Hepatocyte (in vitro differentiated cells): ENCODE data around the gene NKPD1. TPM values are rescaled to one million over a fixed set of nuclear protein-coding genes. Genes with fewer than 3 reads are reported as not detected.

Source experiments
- DNase-seq: peaks from one replicate; pipeline ENCODE4 v3.0.0-alpha.2; 2016; ENCODE audit warnings: low spot score
- H2AFZ ChIP-seq: fragments of 200-600 bp; sonication (generic); 2 replicates; pipeline ENCODE4 v1.6.0; 2016; ENCODE audit warnings: antibody characterized with exemption, mild to moderate bottlenecking
- H3K27ac ChIP-seq: fragments of 200-600 bp; sonication (generic); 2 replicates; pipeline ENCODE4 v1.5.1; 2016; ENCODE audit warnings: mild to moderate bottlenecking
- H3K27me3 ChIP-seq: fragments of 200-600 bp; sonication (generic); 2 replicates; pipeline ENCODE4 v1.6.1; 2016
- H3K36me3 ChIP-seq: fragments of 200-600 bp; sonication (generic); replicated peaks from 2 replicates; pipeline ENCODE4 v1.5.1; 2016; ENCODE audit warnings: low read depth; ENCODE audit not compliant: insufficient read depth
- H3K4me1 ChIP-seq: fragments of 200-600 bp; sonication (generic); 2 replicates; pipeline ENCODE4 v1.5.1; 2016; ENCODE audit warnings: mild to moderate bottlenecking, moderate library complexity; ENCODE audit not compliant: insufficient read depth
- H3K4me2 ChIP-seq: fragments of 200-600 bp; sonication (generic); 2 replicates; pipeline ENCODE4 v1.6.0; 2016
- H3K4me3 ChIP-seq: fragments of 200-600 bp; sonication (generic); 2 replicates; pipeline ENCODE4 v1.5.1; 2016; ENCODE audit warnings: mild to moderate bottlenecking
- H3K79me2 ChIP-seq: fragments of 200-600 bp; sonication (generic); 2 replicates; pipeline ENCODE4 v1.6.0; 2017; ENCODE audit warnings: mild to moderate bottlenecking
- H3K9me2 ChIP-seq: fragments of 200-600 bp; sonication (generic); replicated peaks from 2 replicates; pipeline ENCODE4 v1.6.0; 2017; ENCODE audit warnings: mild to moderate bottlenecking; ENCODE audit not compliant: insufficient read depth
- H3K9me3 ChIP-seq: fragments of 200-600 bp; sonication (generic); 2 replicates; pipeline ENCODE4 v1.5.1; 2016; ENCODE audit warnings: low read depth, mild to moderate bottlenecking
- H4K20me1 ChIP-seq: fragments of 200-600 bp; sonication (generic); 2 replicates; pipeline ENCODE4 v1.6.0; 2016; ENCODE audit warnings: mild to moderate bottlenecking; ENCODE audit not compliant: insufficient read depth, poor library complexity, severe bottlenecking
- EZH2 ChIP-seq: fragments of 200-600 bp; sonication (generic); IDR thresholded peaks from 2 replicates; pipeline ENCODE4 v1.6.1; 2016; ENCODE audit warnings: antibody characterized with exemption, mild to moderate bottlenecking, borderline replicate concordance
- EZH2phosphoT487 ChIP-seq: fragments of 200-600 bp; sonication (generic); IDR thresholded peaks from one replicate; pipeline ENCODE4 v1.6.1; 2018; ENCODE audit warnings: antibody characterized with exemption, mild to moderate bottlenecking, low read depth, moderate library complexity; ENCODE audit not compliant: unreplicated experiment, severe bottlenecking
- WGBS: methylation state at CpG from one replicate; pipeline ENCODE4 v1.1.6; 2016; ENCODE audit warnings: low lambda C conversion rate; ENCODE audit errors: missing lambda C conversion rate; 5-methylcytosine and 5-hydroxymethylcytosine counted together
- polyA plus RNA-seq: library from polyadenylated mRNA; unstranded; fragments of >200 nt; fragmentation: Nextera tagmentation; extraction: Ambion mirVana; gene quantifications from 2 replicates; pipeline ENCODE4 v1.2.1, GENCODE V29; 2016
- total RNA-seq: library from RNA; depleted of rRNA; stranded (reverse); fragments of >200 nt; gene quantifications from 2 replicates; pipeline ENCODE4 v1.2.3, GENCODE V29; 2014
- TF ChIP-seq, protein P1 (sequence below): fragments of 200-600 bp; sonication (generic); IDR thresholded peaks from 2 replicates; pipeline ENCODE4 v1.5.1; 2016; ENCODE audit warnings: antibody characterized with exemption, mild to moderate bottlenecking; ENCODE audit not compliant: poor library complexity

The NKPD1 gene
- total and polyA plus RNA-seq, 2 experiments from 2014 or later, result 0.27 to 0.50 TPM

DNA sequence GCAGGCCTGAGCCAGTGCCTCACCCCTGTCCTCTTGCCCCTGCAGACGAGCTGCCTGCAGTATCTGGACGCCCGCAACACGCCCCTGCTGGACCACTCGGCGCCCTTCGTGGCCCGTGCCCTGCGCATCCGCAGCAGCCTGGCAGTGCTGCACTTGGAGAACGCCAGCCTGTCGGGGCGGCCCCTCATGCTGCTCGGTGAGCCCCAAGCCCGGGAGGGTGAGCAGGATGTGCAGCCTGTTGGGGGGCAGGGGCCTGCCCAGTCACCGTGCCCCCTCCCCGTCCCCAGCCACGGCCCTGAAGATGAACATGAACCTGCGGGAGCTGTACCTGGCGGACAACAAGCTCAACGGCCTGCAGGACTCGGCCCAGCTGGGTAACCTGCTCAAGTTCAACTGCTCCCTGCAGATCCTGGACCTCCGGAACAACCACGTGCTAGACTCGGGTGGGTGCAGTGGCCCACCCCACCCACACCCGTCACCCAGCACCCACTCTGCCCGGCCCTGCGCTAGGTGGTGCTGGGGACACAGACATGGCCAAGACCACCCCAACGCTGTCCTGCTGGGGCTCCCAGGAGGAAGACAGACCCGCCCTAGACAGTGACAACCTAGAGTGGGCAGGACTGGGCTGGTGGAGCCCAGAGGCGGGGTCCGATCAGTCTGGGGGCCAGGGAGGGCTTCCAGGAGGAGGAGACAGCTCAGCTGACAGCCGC, 18.6 kb downstream of the NKPD1 start:
- Histone ChIP-seq H3K36me3 (no peaks in the 10 kb centered on the region), H3K79me2 (peaks cover 20% of the 10 kb centered on the region), H3K4me1 (peaks cover 3% of the 10 kb centered on the region), H3K4me3 (no peak overlapping the region), H2AFZ (no peak overlapping the region), H3K4me2 (no peak overlapping the region), H4K20me1 (peaks cover 16% of the 10 kb centered on the region), H3K9me3 (no peaks in the 10 kb centered on the region), H3K27ac (no peak overlapping the region), H3K9me2 (no peaks in the 10 kb centered on the region), H3K27me3 (no peaks in the 10 kb centered on the region)
- DNase-seq, result no peak
- TF ChIP-seq, protein P1, sequence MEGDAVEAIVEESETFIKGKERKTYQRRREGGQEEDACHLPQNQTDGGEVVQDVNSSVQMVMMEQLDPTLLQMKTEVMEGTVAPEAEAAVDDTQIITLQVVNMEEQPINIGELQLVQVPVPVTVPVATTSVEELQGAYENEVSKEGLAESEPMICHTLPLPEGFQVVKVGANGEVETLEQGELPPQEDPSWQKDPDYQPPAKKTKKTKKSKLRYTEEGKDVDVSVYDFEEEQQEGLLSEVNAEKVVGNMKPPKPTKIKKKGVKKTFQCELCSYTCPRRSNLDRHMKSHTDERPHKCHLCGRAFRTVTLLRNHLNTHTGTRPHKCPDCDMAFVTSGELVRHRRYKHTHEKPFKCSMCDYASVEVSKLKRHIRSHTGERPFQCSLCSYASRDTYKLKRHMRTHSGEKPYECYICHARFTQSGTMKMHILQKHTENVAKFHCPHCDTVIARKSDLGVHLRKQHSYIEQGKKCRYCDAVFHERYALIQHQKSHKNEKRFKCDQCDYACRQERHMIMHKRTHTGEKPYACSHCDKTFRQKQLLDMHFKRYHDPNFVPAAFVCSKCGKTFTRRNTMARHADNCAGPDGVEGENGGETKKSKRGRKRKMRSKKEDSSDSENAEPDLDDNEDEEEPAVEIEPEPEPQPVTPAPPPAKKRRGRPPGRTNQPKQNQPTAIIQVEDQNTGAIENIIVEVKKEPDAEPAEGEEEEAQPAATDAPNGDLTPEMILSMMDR, result no peak
- TF ChIP-seq EZH2, result no peak
- TF ChIP-seq EZH2phosphoT487, result no peak
- WGBS, result 97% methylated on average over 26 of the region's 33 CpGs

- 98% methylated on average over 23 of the region's 28 CpGs for WGBS
- H2AFZ ChIP-seq, result no peak overlapping the region
- peaks cover 16% of the 10 kb centered on the region for H4K20me1 ChIP-seq
- peaks cover 28% of the 10 kb centered on the region for H3K79me2 ChIP-seq
- peaks cover 3% of the 10 kb centered on the region for H3K4me1 ChIP-seq
- H3K4me3 ChIP-seq, result no peak overlapping the region
- no peak overlapping the region for H3K27ac ChIP-seq
- no peaks in the 10 kb centered on the region for H3K36me3 ChIP-seq
- TF ChIP-seq EZH2 (no peak), EZH2phosphoT487 (no peak)
- TF ChIP-seq, protein P1, result no peak
- H3K9me2 ChIP-seq, result no peaks in the 10 kb centered on the region
- H3K27me3 ChIP-seq, result no peaks in the 10 kb centered on the region
- no peak overlapping the region for H3K4me2 ChIP-seq
- no peak for DNase-seq
- H3K9me3 ChIP-seq, result no peaks in the 10 kb centered on the region
These were observed 19.4 kb downstream of the NKPD1 start for GRCh38 chr19:45141203-45141900.

DNA sequence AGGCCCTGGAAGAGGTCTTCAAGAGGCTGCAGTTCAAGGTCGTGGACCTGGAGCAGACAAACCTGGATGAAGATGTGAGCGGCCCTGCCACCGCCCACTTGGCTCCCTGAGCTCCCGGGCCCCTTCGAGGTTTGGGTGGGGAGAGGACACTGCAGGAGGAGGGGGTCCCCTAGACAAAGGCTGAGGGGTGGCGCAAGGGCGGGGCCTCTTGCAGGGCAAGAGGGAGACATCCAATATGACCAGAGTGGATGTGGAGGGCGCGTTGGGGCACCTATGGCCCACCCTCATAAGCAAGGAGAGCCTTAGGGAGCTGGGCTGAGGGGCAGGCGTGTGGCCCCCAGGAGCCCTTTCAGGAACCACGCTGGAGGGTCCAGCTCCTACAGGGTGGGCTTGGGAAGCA, 20.2 kb downstream of the NKPD1 start:
- Histone ChIP-seq H4K20me1 (peaks cover 16% of the 10 kb centered on the region), H3K9me3 (no peaks in the 10 kb centered on the region), H3K27me3 (no peaks in the 10 kb centered on the region), H3K79me2 (peaks cover 37% of the 10 kb centered on the region), H3K27ac (no peak overlapping the region), H3K4me2 (no peak overlapping the region), H3K36me3 (no peaks in the 10 kb centered on the region), H3K4me3 (no peak overlapping the region), H3K9me2 (no peaks in the 10 kb centered on the region), H2AFZ (no peak overlapping the region), H3K4me1 (peaks cover 3% of the 10 kb centered on the region)
- 93% methylated on average over 11 of the region's 11 CpGs for WGBS
- DNase-seq, result no peak
- TF ChIP-seq EZH2 (no peak), EZH2phosphoT487 (no peak)
- TF ChIP-seq, protein P1, result no peak
